HG03521 (cell line): ENCODE data around the gene SLX4IP.

Experiments used
- ATAC-seq: cut with Tn5 transposase; IDR thresholded peaks from one replicate; pipeline ENCODE4 v1.9.1; 2021; ENCODE audit warnings: mild to moderate bottlenecking, moderate library complexity; ENCODE audit not compliant: unreplicated experiment

SLX4IP gene

DNA sequence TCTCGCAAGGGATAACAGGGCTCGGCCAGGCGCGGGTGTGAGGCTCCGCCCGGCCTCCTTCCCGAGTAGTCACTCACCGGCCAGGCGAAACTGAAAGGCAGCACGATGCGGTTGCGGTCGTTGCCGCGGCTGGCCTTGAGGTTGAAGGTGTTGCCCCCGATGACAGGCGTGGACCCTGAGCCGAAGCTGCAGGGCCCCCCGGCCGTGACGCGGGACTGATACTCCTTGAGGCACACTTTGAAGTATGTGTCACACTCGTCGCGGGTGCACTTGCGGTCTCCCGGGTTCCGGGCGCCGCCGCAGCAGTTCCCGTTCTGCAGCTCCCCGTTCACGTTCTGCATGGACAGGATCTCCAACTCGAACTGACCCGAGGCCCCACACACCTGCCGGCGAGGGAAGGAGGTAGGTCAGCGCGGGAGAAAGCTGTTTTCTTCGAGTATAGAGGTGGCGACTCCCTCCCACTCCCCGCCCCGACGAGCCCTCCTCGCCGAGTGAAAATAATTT lies 237.6 kb downstream of the SLX4IP start:
- no peak for ATAC-seq

DNA sequence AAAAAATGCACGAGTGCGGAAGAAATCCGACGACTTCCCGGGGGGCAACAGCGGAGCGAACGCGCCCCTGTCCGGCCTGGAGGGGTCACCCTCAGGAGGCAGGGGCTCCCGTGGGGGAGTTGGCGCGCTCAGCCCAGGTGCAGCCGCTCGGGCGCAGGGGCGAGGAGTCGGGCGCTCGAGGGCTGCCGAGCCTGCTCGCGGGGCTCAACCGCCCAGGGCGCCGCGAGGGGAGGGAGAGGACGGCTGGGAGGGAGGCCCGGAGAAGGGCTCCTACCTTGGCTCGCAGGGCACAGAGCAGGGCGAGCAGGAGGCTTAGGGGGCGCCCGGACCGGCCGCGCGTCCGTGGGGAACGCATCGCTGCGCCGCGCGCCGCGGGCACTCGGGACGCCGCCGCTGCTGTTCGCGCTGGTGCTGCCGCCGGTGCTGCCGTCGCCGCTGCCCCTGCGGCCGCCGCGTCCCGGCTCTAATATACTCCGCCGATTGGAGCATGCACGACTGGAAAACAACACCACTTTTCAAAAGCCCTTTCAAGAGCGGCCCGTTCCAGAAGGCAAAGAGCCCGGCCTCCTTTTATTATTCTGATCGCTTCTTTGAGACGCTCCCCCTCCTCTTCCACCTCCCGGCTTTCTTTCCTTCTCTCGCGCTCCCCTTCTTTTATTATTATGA lies 238.2 kb downstream of the SLX4IP start:
- ATAC-seq: no peak

DNA sequence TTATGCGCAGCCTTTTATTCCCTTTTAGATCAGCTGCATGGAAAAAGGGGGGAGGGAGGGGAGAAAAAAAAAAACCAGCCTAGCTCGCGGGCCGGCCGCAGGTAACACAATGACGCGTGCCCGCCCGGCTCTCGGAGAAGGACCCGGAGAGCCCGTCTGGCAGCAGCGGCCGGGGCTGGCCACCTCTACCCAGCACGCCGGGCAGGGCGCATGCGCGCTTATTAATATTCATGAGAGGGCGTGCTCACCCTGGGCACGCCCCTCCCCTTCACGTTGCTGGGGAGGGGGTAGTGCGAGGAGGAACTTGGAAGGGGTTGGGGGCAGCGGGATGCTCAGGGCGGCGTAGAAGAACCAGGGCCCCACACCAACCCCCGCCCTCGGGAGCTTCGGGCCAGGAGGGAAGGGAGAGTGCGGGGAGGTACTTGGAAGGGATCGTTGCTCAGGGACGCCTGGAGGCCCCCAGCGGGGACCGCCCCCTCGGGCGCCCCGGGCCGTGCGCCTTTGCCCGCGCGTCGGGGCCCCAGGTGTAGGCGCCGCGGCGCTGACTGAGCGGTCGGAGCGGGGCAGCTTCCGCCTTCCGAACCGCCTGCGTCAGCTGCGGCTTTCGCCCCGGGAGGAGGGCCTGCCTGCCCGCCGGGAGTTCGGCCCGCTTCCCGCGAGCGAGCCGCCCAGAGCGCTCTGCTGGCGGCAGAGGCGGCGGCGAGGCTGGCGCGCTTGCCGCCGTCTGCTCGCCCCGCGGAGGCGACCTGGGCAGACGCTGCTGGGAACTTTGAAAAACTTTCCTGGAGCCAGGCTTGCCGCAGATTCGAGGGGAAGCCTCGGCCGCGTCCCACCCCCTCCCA lies 239.0 kb downstream of the SLX4IP start, which contains the start of gene JAG1:
Gene JAG1, minus strand, starts transcription at position 158 of the 842 bp plus-strand sequence. CDS start 469 bp downstream, outside the sequence.
- peak; percentile 58 for ATAC-seq

DNA sequence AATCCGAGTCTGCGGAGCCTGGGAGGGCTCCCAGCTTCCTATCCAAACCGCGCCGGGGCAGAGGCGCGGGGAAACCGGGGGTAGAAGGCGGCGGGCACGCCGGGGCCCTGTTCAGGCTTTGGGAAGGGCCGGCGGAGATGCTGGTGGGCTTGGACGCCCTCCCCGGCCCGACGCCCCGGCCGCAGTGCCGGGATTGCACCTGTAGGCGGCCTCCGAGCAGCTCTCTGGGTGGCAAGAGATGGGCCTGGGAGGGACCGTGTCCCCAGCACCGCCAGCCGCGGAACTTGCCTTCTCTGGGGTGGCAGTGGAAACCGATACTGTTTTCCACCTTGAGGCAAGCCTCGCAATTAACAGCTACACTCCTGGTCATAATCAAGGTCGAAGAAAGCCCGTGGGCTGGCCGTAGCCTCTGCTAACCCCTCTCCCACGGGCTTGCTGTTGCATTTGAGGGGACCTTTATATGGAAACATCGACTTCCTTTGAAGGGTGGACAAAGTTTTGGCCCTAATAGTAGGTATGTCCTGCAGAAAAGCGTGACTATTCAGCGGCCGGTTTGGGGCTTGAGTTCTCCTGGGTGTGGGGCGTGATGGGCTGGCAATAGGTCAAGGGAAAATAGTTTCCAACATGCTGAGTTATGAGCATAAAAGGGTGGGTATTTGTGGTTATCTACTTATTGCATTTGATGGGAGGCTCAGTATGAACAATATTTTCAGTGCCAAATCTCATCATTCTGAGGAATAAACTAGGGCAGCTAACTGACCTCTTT lies 239.8 kb downstream of the SLX4IP start:
- ATAC-seq: peak; percentile 39

DNA sequence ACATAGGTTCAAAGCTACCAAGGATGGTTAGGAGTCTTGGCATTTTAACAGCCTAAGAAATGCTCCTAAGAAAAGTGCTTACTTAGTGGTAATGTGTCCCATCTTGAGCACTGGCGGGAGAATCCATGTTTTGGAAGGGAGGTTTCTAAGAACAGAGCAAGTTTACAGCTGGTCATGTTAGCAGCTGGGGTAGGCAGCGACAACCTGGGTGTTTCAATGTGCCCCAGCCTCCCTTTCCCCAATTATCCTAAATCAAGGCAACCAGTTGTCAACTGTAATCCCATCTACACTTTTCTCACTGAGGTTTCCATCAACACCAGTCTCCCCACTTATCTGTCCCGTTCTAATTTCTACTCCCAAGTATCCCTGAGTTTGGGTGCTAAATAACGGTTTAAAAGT lies 240.3 kb downstream of the SLX4IP start:
- ATAC-seq: no peak

DNA sequence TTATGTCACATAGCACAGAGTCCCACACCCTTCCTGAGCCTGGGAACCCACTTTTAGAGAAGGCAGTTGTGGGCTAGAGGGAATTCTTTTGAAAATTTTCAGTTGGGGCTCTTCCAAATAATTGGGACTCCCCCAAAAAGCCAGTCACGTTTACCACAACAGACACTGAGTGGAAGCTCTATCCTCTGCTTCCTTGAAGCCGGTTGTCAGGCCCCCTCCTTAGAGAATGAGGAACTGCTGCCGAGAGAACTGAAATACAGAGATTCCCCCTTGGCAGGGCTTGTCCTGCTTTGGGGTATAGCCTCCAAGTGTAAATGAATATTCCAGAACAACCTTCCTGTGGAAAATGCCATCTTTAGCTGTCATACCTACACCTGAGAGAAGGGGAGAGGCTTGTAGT lies 241.4 kb downstream of the SLX4IP start:
- no peak for ATAC-seq
